ENCODE results near the gene GBX1. TPM values are rescaled to one million over a fixed set of nuclear protein-coding genes. Genes with fewer than 3 reads are reported as not detected.

Gene GBX1
- total RNA-seq, 1 donor from 2014 or later = 1.5 TPM

DNA sequence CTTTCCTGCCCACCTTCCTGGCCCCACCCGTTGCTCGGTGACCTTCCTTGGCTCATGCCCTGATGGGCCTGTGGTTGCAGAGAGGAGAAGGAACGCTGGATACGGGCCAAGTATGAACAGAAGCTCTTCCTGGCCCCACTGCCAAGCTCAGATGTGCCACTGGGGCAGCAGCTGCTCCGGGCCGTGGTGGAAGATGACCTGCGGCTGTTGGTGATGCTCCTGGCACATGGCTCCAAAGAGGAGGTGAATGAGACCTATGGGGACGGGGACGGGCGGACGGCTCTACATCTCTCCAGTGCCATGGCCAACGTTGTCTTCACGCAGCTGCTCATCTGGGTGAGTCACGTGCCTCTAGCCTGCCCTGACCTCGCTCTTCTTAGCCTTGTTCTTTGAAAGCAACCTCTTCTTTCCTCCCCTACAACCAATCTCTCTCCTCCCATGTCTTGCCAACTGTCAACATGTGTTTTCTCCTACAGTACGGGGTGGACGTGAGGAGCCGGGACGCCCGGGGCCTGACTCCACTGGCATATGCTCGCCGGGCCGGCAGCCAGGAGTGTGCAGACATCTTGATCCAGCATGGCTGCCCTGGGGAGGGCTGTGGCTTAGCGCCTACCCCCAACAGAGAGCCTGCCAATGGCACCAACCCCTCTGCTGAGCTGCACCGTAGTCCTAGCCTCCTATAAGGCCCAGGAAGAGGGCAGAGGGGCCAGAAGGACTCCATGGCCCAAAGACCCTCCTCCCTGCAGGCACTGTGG, 24.1 kb downstream of the GBX1 start:
- DNase-seq = peak; percentile 46
- ATAC-seq = peak; percentile 63
- intact Hi-C loops (cut with micrococcal nuclease) = no loop called here

DNA sequence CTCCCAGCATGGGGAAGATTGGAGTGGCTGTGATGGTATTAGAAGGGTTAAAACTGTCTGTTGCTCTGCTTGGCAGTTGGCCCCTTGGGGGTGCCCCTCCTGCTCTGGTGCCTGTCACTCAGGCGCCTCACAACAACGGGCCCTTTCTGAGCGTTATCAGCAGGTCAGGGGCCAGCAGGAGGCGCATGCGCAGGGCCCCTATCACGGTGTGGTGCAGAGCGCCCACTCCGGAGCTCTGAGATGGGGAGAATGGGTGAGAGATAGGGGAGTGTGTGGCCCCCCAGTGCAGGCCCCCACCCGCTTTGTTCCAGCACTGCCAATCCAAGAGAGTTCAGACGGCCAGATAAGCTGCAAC, 24.8 kb downstream of the GBX1 start:
- intact Hi-C loops (cut with micrococcal nuclease) = no loop called here
- ATAC-seq = peak; percentile 53
- peak; percentile 62 for DNase-seq

GRCh38 chr7:151141855-151142685, 25.4 kb downstream of the GBX1 start:
- DNase-seq = no peak
- no peak for ATAC-seq
- intact Hi-C loops (cut with micrococcal nuclease) = no loop called here

- DNase-seq (no peak), ATAC-seq (no peak)
- intact Hi-C loops (cut with micrococcal nuclease) = no loop called here
Observed at GRCh38 chr7:151141311-151141854, 26.1 kb downstream of the GBX1 start.

DNA sequence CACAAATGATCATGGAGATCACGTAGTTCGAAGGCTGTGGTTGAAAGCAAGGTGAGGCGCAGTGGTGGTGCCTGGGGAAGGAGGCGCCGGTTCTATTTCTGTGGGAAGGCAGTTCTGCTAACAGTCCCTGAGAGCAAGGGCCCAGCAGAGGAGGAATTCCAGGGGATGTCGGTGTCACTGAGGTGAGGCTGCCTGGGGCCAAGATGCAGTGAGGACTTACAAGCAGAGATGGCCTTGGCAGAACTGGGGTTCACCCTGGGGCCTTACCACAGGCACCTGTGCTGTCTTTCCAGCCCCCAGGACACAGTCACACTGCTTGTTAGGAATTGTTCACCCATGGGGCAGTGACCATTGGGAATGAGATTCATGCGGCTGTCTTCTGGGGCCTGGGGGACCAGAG, 26.7 kb downstream of the GBX1 start:
- ATAC-seq = no peak
- intact Hi-C loops (cut with micrococcal nuclease) = no loop called here
- no peak for DNase-seq

GRCh38 chr7:151139791-151140190, 27.7 kb downstream of the GBX1 start:
- no peak for DNase-seq
- no peak for ATAC-seq
- intact Hi-C loops (cut with micrococcal nuclease) = no loop called here

DNA sequence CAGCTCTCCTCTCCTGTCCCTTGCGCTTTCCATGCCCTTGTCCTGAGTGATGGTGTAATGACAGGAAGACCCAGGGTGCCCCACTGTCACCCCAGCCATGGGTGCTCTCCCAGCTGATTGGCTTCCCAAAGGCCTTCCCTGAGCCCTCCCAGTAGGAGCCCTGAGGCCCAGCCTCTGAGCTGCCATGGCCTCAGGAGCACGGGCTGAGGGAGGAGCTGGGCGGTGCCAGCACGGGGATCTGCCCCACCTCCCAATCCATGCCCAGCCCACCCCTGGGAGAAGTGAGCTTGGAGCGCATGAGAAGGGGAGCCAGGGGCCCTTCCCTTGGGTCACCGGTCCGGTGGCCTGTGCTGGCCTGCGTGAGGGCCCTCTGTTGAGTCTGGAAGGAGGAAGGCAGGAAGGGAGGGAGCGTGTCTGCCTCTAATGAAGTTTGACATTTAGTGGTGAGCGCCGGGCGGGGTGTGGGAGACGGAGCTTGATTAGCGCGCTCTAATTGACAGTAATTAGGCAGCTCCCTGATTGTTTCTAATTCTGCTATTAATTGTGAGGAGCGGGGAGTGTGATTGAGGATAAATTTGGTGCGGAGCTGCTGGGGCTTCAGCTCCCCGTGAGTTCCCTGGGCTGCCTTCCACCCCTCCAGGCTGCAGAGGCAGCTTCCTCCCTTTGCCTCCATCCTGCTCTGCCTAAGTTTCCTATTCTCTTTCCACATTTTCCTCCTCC, 28.3 kb downstream of the GBX1 start:
- no peak for DNase-seq
- intact Hi-C loops (cut with micrococcal nuclease) = no loop called here
- peak; percentile 2 for ATAC-seq

DNA sequence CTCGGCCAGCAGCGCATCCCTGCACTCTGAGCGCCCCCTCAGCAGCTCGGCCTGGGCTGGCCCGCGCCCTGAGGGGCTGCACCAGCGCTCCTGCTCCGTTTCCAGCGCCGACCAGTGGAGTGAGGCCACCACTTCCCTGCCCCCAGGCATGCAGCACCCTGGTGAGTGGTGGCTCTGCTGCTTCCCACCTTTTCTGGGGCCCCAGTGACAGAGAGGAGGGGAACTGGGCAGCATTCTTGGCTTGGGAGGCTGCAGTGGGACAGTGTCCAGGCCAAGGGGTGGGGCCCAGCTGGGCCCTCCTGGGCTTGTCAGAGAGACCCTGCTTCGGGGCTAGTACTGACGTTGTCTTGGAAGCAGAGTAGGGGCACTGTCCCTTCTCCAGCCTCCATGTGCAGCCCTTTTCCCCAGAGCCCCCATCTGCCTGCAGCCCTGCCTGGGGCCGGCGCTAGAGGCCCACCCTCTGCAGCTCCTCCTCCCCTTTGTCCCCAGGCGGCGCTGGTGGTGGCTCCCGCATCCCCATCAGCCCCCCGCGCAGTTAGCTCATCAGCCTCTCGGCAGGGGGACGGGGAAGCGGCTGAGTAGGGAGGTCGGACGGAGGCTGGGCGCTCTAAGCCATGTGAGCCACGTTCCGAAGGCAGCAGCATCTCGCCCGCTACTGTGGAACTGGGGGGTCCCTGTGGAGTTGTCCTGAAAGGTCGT, 29.2 kb downstream of the GBX1 start:
- intact Hi-C loops (cut with micrococcal nuclease) = no loop called here
- DNase-seq (no peak), ATAC-seq (peak; percentile 4)

- DNase-seq (no peak), ATAC-seq (peak; percentile 67)
- intact Hi-C loops (cut with micrococcal nuclease) = no loop called here
Observed at GRCh38 chr7:151137791-151138152, 29.7 kb downstream of the GBX1 start.

DNA sequence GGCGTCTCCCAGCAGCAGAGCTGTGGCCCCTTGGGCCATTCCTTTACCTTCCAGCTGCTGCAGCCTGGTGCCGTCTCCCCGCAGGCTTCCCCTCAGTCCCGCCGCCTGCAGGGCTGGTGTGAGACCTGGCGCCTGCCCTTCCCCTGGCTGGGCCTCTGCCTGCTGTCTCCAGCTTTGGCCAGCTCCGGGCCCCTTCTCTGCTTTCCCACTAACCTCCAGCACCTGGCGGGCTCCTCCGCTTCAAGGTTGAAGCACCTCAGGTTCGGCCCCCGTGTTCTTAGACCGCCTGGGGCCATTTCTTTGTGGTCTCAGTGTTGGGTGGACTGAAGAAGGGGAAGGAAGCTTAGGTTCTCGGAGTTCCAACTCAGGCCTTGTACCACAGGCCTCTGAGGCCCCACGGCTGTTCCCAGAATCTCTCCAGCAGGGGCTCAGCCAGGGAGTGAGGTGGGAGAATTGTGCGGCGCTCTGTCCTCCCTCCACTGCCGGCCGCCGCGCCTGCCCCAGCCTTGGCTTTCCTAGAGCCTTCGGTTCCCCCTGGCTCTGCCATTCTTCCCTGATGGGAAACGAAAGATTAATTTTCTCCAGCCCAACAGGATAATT, 30.3 kb downstream of the GBX1 start:
- no peak for DNase-seq
- intact Hi-C loops (cut with micrococcal nuclease) = no loop called here
- peak; percentile 48 for ATAC-seq

DNA sequence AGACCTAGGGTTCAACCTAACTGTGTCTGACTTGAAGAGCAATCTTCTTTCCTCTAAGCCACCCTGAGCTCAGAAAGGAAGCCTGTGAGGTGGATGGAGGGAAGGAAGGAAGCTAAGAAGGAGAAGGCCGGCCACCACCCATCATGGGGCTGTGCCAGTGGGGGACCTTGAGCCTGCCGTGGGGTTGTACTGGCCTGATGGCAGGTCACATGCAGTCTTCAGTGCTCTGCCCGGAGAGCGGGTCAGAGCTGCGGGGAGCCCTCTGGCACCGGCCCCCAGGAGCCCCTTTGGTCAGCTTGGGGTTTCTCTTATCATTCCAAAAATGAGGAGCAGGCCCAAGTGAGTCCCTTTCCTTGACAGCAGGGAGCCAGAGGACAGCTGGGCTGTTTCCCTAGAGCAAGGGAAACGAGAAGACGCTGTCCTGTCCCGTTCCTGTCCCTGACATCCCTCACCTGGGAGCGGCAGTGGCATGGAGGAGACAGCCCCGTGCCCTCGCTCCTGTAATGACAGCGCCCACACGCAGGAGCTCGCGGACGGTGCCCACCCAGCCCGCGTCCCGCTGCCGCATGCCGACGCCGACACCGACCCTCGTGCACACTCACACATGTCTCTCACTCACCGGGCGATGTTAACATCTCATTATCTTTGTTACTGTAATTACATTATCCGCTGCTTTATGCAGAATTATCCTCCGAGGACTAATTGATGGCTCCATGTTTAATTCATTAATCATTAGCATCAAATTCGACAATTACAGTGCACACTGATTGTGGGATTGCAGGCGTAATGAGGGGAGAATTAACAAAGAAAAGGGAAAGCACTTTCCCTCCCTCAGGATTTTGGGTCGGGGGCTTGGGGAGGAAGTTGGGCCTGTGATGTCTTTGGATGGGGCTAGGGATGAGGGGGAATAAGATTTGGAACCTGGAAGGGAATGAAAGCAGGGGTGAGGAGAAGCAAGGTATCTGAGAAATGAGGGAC, 31.3 kb downstream of the GBX1 start:
- no peak for ATAC-seq
- intact Hi-C loops (cut with micrococcal nuclease) = no loop called here
- no peak for DNase-seq

DNA sequence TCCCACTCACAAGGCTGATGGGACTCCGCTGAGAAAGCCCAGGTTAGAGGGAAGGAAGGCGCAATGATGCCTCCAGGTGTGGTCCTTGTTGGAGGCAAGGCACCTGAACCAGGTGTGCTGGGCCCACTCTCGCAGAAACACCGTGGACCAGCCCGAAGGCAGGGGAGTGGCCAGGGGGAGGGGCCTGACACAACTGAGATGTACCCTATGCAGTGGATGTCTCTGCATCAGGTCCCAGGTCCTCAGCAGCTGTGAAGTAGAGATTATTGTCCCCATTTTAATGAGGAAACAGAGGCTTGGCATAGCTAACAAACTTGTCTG, 32.0 kb downstream of the GBX1 start:
- ATAC-seq (no peak), DNase-seq (no peak)
- intact Hi-C loops (cut with micrococcal nuclease) = no loop called here

DNA sequence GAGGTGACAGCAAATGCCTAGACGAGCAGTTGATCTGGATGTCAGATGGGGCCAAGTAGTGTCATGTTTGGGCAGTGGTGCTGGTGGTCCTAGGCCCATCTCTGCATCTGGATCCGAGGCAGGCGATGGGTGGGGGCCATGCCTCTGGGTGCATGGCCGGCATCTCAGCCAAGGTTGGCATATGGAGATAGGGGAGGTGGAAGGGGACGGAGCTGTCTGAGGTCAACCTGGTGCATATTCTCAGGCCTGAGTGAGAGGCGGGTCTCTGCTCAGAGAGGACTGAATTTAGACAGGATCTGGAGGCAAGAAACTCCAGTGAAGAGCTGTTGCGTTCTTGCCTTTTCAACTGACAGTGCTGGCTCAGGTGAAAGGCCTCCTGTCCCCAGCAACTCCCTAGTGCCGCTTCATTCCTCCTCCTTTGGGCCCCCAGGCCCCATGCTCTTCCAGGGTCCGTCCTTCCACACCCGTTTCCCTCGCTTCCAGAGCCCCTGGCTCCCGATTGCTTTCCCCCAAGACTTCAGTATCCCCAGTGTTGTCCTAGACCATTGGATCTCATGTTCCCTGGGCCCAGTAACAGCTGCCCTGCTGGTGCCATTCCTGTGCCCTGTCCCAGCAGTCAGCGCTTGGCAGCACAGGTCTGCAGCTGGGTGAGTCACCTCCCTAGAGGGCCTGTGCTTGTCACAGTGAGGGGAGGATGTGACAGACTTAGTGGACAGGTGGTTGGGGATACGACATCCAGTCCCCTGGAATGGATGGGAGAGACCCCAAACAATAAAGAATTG, 32.6 kb downstream of the GBX1 start:
- no peak for DNase-seq
- intact Hi-C loops (cut with micrococcal nuclease) = no loop called here
- ATAC-seq = no peak

- intact Hi-C loops (cut with micrococcal nuclease) = no loop called here
- no peak for DNase-seq
- peak; percentile 52 for ATAC-seq
Observed at GRCh38 chr7:151133986-151134742, 33.3 kb downstream of the GBX1 start.

- DNase-seq (peak; percentile 18), ATAC-seq (no peak)
Observed at GRCh38 chr7:151133266-151133985, 34.1 kb downstream of the GBX1 start.

More at GRCh38 chr7:151133266-151133985, 34.1 kb downstream of the GBX1 start:
- intact Hi-C loops (cut with micrococcal nuclease) = no loop called here
